ENCODE measurements around the gene AREL1. TPM values are rescaled to one million over a fixed set of nuclear protein-coding genes. Genes with fewer than 3 reads are reported as not detected.

Gene AREL1
- total RNA-seq, 4 donors from 2014 or later, result 45.6 to 61.1 (median 50.4) TPM

DNA sequence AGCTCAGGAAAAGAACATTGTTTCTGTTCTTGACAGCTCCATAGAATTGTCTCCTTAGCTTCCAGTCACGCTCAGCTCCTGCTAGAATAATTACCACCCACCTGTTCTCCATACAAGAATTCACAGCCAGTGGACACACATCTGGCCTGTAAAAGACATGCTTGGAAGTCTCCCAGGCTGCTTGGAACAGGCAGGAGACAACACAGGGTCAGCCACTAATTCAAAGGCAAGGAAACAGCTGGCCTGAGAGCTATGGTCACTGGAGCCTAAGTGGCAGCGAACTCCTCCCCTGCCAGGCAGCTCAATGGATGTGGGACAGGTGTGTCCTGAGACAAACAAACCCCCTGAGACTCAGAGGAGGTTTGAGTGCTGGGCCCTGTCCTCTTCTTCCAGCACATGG, 77.9 kb downstream of the AREL1 start:
- no peak overlapping the region for H3K4me3 ChIP-seq (replicated peaks in 1 of 3)
- H3K27me3 ChIP-seq, result no peaks in the 10 kb centered on the region
- intact Hi-C loops (cut with DNase I), result no loop called here
- no peaks in the 10 kb centered on the region for H3K9me3 ChIP-seq
- DNase-seq, result no peak
- H3K4me1 ChIP-seq, result no peaks in the 10 kb centered on the region
- TF ChIP-seq POLR2A (IDR thresholded peaks at IDR 0.05), result no peak
- TF ChIP-seq, protein P1, sequence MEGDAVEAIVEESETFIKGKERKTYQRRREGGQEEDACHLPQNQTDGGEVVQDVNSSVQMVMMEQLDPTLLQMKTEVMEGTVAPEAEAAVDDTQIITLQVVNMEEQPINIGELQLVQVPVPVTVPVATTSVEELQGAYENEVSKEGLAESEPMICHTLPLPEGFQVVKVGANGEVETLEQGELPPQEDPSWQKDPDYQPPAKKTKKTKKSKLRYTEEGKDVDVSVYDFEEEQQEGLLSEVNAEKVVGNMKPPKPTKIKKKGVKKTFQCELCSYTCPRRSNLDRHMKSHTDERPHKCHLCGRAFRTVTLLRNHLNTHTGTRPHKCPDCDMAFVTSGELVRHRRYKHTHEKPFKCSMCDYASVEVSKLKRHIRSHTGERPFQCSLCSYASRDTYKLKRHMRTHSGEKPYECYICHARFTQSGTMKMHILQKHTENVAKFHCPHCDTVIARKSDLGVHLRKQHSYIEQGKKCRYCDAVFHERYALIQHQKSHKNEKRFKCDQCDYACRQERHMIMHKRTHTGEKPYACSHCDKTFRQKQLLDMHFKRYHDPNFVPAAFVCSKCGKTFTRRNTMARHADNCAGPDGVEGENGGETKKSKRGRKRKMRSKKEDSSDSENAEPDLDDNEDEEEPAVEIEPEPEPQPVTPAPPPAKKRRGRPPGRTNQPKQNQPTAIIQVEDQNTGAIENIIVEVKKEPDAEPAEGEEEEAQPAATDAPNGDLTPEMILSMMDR (IDR thresholded peaks at IDR 0.05), result no peak
- WGBS, 2 donors, result 83 to 91% methylated on average over 2 of the region's 2 CpGs
- no peaks in the 10 kb centered on the region for H3K36me3 ChIP-seq
- no peak overlapping the region for H3K27ac ChIP-seq

- TF ChIP-seq, protein P1 (IDR thresholded peaks at IDR 0.05), result no peak
- no peak for TF ChIP-seq POLR2A (IDR thresholded peaks at IDR 0.05)
These were observed 78.4 kb downstream of the AREL1 start for GRCh38 chr14:74634481-74634880.

GRCh38 chr14:74630881-74631690, 81.8 kb downstream of the AREL1 start:
- no peak overlapping the region for H3K4me3 ChIP-seq (replicated peaks in 1 of 3)
- H3K36me3 ChIP-seq, result no peaks in the 10 kb centered on the region
- TF ChIP-seq, protein P1 (IDR thresholded peaks at IDR 0.05), result no peak
- H3K27ac ChIP-seq, result no peak overlapping the region
- no peaks in the 10 kb centered on the region for H3K9me3 ChIP-seq
- 73 to 84% methylated on average over 15 of the region's 15 CpGs for WGBS, 2 donors
- no peaks in the 10 kb centered on the region for H3K27me3 ChIP-seq
- no peaks in the 10 kb centered on the region for H3K4me1 ChIP-seq
- DNase-seq, result no peak
- intact Hi-C loops (cut with DNase I), result no loop called here

More at GRCh38 chr14:74634481-74634880, 78.4 kb downstream of the AREL1 start:
- intact Hi-C loops (cut with DNase I), result no loop called here
- WGBS, 2 donors, result 81 to 100% methylated on average over 1 of the region's 1 CpG
- Histone ChIP-seq H3K36me3 (no peaks in the 10 kb centered on the region), H3K27ac (no peak overlapping the region), H3K9me3 (no peaks in the 10 kb centered on the region), H3K4me3 (replicated peaks in 1 of 3) (no peak overlapping the region), H3K27me3 (no peaks in the 10 kb centered on the region), H3K4me1 (no peaks in the 10 kb centered on the region)
- DNase-seq, result no peak

- Histone ChIP-seq H3K4me3 (replicated peaks in 1 of 3) (no peak overlapping the region), H3K27me3 (no peaks in the 10 kb centered on the region), H3K27ac (no peak overlapping the region), H3K4me1 (no peaks in the 10 kb centered on the region), H3K9me3 (no peaks in the 10 kb centered on the region), H3K36me3 (no peaks in the 10 kb centered on the region)
- 77 to 93% methylated on average over 5 of the region's 5 CpGs for WGBS, 2 donors
- DNase-seq, result no peak
- TF ChIP-seq, protein P1 (IDR thresholded peaks at IDR 0.05), result no peak
- no peak for TF ChIP-seq POLR2A (IDR thresholded peaks at IDR 0.05)
- intact Hi-C loops (cut with DNase I), result no loop called here
These were observed 84.5 kb downstream of the AREL1 start for GRCh38 chr14:74628418-74628817.

- no peak for DNase-seq
- H3K27me3 ChIP-seq, result no peaks in the 10 kb centered on the region
- no peaks in the 10 kb centered on the region for H3K9me3 ChIP-seq
- WGBS, 2 donors, result 83 to 88% methylated on average over 8 of the region's 8 CpGs
- TF ChIP-seq, protein P1 (IDR thresholded peaks at IDR 0.05), result no peak
- TF ChIP-seq POLR2A (IDR thresholded peaks at IDR 0.05), result no peak
- no peak overlapping the region for H3K27ac ChIP-seq
- intact Hi-C loops (cut with DNase I), result no loop called here
- no peaks in the 10 kb centered on the region for H3K36me3 ChIP-seq
- no peaks in the 10 kb centered on the region for H3K4me1 ChIP-seq
- H3K4me3 ChIP-seq (replicated peaks in 1 of 3), result no peak overlapping the region
These were observed 85.8 kb downstream of the AREL1 start for GRCh38 chr14:74627076-74627475.
